GM21526 (cell line): Measurements from ENCODE around the gene RPUSD1.

Source experiments
- ATAC-seq: cut with Tn5 transposase; IDR thresholded peaks from one replicate; pipeline ENCODE4 v1.9.1; 2021; ENCODE audit warnings: moderate library complexity; ENCODE audit not compliant: unreplicated experiment, low FRiP score

The RPUSD1 gene

DNA sequence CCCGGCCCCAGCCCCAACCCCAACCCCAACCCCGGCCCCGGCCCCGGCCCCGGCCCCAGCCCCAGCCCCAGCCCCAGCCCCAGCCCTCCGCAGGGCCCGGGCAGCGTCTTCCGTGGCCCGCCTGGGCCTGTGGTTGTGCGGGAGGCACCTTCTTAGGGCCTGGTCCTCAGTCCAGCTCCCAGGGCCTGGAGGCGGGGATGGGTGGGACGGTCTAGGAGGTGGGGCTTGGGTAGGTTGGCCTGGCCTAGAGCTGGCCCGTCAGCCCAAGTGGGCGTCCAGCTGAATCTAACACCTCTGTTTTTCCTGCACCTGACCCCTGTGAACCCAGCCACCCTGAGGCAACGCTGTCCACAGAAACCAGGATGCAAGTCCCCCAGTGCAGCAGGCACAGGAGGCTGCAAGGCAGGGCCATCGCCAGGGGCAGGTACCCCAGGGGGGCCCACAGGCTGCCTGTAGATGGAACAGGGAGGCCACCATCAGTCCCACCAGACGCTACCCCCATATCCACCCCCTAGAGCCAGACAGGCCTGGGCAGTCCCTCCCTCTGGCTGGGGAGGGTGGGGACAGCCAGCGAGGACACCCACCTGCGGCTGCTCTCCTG is 18.9 kb downstream of the RPUSD1 start:
- ATAC-seq: no peak

DNA sequence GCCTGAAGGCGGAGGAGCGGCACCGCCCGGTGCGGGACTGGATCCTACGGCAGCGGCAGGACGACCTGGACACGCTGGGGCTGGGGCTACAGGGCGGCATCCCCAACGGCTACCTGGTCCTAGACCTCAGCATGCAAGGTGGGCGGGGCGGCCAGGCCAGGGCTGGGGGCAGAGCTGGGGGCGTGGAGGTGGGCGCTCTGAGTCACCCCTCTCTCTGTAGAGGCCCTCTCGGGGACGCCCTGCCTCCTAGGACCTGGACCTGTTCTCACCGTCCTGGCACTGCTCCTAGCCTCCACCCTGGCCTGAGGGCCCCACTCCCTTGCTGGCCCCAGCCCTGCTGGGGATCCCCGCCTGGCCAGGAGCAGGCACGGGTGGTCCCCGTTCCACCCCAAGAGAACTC is 19.8 kb downstream of the RPUSD1 start:
- ATAC-seq: no peak

DNA sequence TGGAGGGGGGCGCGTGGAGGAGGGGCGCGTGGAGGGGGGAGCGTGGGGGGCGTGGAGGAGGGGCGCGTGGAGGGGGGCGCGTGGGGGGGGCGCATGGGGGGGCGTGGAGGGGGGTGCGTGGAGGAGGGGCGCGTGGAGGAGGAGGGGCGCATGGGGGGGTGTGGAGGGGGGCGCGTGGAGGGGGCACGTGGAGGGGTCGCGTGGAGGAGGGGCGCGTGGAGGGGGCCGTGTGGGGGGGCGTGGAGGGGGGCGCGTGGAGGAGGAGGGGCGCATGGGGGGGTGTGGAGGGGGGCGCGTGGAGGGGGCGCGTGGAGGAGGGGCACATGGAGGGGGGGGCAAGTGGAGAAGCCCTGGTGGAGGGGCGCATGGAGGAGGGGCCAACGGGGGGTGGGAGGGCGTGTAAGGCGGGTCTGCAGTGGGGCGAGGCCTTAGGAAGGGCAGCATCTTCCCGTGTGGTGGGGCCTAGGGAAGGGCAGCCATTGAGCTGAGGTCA is 20.4 kb downstream of the RPUSD1 start:
- no peak for ATAC-seq

DNA sequence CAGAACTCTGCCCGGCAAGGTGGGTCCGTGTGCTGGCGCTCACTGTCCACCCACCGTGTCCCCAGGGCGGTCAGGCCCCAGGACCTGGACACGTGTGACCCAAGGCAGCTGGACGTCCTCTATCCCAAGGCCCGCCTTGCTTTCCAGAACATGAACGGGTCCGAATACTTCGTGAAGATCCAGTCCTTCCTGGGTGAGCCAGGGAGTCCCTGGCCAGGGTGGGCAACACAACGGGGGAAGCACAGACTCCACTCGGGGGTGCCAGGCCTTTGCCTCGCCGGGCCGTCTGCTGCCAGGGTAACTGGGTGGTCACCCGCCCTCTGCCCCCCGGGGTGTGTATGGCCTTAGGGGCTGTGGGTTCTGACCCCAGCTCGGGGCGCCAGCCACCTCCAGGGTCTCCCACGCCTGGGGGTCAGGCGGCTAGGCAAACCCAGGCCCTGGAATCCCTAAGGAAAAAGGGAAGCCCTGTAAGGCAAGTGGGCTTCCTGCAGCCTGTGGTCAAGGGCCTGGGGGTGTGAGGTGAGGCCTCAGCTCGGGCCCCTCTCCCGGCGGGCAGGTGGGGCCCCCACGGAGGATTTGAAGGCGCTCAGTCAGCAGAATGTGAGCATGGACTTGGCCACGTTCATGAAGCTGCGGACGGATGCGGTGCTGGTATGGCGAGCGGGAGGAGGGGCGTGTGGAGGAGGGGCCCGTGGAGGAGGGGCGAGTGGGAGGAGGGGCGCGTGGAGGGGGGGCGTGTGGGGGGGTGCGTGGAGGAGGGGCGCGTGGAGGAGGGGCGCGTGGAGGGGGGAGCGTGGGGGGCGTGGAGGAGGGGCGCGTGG is 21.2 kb downstream of the RPUSD1 start:
- no peak for ATAC-seq

DNA sequence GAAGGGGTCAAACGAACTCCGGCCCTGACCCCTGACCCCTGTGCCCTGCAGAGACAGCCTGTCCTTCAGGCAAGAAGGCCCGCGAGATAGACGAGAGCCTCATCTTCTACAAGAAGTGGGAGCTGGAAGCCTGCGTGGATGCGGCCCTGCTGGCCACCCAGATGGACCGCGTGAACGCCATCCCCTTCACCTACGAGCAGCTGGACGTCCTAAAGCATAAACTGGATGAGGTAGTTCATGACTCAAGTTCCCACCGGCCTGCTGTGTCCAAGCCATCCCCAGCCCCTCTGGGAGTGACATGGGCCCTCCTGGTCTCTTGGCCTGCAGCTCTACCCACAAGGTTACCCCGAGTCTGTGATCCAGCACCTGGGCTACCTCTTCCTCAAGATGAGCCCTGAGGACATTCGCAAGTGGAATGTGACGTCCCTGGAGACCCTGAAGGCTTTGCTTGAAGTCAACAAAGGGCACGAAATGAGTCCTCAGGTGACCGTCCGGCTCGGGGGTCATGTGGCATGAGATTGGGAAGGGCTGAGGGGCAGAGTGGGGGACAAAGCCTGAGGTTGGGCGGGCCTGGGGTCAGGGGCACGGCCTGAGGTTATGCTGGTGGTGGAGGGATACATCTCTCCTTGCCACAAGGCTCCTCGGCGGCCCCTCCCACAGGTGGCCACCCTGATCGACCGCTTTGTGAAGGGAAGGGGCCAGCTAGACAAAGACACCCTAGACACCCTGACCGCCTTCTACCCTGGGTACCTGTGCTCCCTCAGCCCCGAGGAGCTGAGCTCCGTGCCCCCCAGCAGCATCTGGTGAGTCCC is 22.0 kb downstream of the RPUSD1 start:
- ATAC-seq: no peak

DNA sequence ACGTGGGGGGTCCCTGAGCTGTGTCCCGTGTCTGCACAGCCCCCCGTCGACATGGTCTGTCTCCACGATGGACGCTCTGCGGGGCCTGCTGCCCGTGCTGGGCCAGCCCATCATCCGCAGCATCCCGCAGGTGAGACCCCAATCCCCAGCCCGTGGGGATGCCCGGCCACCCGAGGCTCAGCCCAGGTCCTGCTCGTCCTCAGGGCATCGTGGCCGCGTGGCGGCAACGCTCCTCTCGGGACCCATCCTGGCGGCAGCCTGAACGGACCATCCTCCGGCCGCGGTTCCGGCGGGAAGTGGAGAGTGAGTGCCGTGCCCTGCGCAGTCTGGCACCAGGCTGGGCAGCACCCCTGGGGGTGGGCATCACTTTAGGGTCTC is 22.7 kb downstream of the RPUSD1 start:
- no peak for ATAC-seq

DNA sequence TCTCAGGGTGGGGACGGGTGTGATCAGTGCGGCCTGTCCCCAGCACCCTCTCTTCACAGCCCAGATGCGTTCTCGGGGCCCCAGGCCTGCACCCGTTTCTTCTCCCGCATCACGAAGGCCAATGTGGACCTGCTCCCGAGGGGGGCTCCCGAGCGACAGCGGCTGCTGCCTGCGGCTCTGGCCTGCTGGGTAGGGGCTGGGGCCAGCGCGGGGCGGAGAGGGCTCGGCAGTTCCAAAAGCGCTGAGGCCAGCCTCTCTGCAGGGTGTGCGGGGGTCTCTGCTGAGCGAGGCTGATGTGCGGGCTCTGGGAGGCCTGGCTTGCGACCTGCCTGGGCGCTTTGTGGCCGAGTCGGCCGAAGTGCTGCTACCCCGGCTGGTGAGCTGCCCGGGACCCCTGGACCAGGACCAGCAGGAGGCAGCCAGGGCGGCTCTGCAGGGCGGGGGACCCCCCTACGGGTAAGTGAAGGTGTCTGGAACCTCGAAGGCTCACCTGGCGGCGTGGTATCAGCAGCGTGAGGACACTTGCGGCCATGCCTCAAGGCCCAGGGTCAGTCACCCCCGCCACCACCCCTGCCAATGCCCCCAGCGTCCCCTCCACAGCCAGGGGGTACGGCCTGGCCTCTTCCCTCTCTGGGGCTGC is 23.2 kb downstream of the RPUSD1 start:
- no peak for ATAC-seq

DNA sequence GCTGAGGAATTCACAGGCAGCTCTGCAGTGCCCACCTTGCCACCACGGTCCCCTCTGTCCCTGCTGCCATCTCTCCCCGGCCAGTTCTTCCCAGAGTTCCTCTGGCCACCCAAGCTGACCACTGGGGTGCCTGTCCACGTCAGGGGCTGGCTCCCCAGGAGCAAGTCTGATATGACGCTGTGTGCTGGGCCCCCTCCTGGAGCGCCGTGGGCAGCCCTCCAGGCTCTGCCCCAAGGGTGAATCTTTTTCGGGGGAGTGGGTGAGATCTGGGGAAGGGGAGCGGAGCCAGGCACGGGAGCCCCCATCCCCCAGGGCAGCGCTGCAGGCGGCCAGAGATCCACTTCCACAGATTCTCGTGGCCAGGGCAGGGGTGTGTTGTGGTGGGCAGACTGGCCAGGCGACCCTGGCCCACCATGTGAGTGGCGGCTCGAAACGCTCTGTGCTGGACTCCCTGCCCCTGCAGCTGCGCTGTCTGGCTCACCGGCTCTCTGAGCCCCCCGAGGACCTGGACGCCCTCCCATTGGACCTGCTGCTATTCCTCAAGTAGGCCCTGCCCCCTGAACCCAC is 23.9 kb downstream of the RPUSD1 start:
- ATAC-seq: no peak

DNA sequence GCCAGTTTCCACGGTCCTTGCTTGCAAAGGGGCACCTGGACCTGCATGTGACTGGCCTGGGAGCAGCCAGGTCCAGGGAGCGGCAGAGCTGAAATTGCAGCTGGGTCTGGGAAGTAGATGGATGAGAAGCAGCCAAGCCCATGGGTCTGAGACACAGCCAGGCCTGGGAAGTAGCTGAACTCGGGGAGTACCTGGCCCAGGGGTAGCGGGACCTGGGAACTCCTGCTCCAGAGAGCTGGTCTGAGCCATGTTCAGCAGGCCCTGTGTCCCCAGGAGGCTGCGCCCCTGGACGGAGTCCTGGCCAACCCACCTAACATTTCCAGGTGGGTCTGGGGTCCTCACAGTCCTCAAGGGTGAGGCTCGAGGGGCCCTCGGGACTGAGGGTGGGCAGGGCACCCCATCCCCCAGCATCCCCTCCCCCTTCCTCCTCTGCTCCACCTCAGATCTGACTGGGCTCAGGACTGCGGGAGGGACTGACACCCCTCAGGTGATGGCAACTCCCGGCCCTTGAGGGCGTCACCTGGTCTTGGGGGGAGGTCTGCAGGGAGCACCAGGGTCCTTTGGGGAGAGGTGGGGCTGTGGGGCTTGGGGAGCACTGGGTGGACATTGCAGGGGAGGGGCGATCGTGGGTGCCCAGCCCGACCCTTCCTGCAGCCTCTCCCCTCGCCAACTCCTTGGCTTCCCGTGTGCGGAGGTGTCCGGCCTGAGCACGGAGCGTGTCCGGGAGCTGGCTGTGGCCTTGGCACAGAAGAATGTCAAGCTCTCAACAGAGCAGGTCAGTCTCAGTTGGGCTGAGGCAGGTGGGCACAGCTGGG is 24.6 kb downstream of the RPUSD1 start:
- ATAC-seq: no peak

DNA sequence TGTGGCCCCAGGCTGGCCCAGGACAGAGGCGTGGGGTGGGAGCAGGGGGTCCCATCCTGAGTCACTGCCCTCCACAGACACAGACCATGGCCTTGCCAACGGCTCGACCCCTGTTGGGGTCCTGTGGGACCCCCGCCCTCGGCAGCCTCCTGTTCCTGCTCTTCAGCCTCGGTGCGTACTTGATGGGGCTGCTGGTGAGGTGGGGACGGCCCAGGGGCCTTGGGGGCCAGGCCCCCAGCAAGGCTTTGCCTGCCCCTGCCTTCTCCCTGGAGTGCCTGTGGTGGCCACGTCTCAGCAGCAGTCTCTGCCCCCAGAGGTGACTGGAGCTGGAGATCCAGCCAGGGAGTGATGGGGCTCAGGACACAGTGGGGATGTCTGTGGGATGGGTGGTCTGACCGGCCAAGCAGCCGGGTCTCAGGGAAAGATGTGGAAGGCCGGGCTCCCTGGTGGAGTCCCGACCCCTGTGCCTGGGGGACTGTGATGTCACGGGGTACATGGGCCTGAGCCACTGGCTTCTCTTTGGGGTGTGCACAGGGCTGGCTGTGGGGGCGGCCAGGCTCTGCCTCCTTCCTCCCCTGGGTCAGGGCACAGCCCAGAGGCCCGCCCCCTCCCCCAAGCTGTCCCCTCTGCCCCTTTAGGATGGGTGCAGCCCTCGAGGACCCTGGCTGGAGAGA is 25.4 kb downstream of the RPUSD1 start:
- no peak for ATAC-seq

DNA sequence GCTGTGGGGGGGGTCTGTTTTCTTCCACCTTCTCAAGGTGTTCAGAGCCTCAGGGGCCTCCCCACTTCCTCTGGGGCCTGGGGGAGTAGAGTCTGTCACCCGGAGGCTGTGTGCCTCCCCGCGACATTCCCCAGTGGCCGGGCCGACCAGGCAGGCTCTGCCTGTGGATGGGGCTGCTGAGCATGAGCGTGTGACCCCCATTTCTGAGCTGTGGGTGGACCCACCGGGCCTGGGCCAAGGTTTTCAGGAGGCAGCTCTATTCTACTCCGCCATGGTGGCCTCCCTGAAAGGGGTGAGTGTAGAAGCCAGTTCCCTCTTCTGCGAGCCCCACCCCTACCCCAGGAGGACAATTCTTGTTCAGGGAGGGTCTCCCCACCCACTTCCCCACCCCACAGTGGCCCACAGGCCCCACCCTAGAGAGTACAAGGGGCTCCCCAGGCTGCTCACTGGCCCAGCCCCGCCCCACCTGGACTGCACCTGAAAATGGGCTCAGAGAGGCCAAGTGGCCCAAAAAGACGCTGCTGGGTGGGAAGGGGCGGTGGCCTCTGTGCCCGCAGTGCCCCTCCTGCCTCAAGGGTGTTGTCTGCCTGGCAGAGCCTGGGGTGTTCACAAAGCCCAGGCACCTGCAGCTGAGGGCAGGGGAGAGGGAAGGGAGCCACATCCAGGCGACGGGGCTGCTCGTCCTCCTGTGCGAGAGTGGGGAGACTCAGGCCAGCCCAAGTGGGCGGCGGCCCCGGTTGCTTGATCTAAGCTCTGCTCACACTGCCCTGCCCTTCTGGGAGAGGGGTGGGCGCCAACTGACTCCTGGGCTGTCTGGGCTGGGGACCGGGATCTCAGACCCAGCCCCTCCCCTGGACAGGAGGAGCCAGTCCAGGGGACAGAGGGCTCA is 26.3 kb downstream of the RPUSD1 start:
- no peak for ATAC-seq

DNA sequence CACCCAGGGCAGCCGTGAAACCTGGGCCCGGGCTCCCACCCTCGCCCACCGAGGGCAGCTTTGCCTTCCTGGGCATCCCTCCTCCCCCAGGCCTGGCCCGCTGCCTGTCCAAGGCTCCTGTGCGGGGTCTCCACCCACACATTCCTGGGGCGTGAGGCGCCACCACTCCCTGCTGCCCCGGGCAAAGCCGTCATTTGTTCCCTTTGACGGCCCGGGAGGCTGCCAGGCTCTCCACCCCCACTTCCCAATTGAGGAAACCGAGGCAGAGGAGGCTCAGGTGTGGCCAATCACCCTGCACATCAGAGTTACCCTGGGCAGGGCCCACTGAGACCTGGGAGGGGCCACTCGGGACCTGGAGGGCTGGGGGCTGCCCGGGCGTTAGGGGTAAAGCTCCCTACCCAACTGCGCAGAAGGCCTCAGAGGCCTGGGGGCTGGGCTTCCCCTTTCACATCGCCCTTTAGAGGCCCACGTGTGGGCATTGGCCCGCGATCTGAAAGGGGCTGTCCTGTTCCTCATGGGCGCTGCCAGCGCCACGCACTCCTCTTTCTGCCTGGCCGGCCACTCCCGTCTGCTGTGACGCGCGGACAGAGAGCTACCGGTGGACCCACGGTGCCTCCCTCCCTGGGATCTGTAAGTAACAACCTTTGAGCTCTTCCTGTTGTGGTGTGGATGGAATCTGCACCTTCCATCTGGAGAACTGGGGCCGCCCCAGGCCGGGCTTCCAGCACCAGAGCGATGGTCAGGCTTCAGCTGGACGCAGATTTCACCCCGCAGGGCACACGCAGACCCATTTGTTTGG is 27.4 kb downstream of the RPUSD1 start, which contains the start of gene MSLN:
Gene MSLN, plus strand, starts transcription at position 190 of the 799 bp plus-strand sequence. CDS start 1,947 bp downstream, outside the sequence.
- ATAC-seq: no peak

DNA sequence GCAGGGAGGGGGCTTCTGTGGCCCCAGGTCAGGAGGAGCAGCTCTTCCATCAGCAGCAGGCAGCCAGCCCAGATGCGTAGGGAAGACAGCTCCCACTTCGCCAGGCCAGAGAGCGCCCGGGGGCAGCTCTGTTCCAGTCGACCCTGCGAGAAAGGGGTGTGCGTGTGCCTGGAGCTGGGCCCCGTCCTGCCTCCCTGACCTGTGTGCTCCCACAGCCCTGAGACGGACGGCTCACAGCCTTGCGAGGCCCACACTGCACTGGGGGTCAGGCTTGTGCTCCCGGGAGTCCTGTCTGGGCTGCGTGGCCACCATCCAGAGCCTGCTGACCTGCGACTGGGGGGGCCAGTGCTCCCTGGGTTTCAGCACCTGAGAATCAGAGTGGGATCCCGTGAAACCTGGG is 28.1 kb downstream of the RPUSD1 start:
- no peak for ATAC-seq

DNA sequence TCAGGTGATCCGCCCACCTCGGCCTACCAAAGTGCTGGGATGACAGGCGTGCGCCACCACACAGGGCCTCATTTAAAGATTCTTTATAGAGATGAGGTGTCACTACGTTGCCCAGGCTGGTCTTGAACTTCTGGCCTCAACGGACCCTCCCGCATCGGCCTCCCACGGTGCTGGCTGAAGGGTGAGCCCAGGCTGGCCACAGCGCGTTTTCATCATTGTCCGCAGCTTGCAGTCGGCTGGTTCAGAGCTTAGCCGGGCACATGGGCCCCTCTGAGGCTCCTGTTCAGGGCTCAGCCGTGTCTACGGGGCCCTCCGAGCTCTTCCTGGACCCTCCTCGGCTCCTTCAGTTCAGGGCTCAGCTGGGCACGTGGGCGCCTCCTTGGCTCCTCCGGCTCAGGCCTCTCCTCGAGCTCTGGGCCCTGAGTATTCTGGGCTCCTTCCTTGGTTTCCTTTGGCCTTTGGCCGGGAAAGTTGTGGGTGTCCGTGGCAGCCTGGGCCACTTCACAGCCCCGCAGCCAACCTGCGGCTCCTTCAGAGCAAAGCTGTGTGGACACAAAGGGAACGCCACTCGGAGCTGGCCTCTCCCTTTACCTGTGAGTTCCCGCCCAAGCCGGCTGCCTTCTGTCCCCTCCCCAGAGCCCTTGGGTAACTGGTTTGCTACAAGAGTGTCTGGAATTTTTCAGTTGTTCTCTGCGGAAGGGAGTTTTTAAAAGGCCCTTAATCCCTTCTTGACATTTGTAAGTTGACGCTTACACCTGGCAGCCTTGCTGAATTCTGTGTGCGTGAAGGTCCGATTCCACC is 28.9 kb downstream of the RPUSD1 start:
- no peak for ATAC-seq

DNA sequence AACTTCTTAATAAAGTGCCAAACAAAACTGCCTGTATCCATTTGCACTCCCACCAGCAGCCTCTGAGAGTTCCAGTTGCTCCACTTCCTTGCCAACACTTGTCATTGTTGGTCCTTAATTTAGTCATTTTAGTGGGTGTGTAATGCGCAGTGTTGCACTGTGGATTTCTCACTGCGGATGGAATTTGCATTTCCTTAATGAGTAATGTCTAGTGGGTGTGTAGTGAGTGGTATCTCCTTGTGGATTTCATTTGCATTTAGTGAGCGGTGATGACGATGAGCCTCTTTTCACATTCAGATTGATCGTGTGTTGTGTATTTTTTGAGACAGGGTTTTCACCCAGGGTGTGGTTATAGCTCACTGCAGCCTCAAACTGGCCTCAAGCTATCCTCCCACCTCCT is 31.8 kb downstream of the RPUSD1 start:
- ATAC-seq: no peak

DNA sequence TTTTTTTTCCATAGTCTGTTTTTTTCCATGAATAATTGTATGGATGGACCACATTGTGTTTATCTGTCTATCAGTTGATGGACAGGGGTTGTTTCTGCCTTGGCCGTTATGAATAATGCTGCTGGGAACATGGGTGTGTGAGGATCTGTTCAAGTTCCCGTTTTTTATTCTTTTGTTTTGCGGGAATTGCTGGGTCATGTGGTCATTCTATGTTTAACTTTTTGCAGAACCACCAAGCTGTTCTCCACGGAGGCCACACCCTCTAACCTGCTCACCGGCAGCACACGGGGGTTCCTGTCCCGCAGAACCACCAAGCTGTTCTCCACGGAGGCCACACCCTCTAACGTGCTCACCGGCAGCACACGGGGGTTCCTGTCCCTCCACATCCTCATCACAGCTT is 33.5 kb downstream of the RPUSD1 start:
- ATAC-seq: no peak
